ENCODE data around the gene GOLGA2. TPM values are rescaled to one million over a fixed set of nuclear protein-coding genes. Genes with fewer than 3 reads are reported as not detected.

The GOLGA2 gene
- total RNA-seq, 2 experiments from 2014 or later, result 72.6 to 72.7 TPM

DNA sequence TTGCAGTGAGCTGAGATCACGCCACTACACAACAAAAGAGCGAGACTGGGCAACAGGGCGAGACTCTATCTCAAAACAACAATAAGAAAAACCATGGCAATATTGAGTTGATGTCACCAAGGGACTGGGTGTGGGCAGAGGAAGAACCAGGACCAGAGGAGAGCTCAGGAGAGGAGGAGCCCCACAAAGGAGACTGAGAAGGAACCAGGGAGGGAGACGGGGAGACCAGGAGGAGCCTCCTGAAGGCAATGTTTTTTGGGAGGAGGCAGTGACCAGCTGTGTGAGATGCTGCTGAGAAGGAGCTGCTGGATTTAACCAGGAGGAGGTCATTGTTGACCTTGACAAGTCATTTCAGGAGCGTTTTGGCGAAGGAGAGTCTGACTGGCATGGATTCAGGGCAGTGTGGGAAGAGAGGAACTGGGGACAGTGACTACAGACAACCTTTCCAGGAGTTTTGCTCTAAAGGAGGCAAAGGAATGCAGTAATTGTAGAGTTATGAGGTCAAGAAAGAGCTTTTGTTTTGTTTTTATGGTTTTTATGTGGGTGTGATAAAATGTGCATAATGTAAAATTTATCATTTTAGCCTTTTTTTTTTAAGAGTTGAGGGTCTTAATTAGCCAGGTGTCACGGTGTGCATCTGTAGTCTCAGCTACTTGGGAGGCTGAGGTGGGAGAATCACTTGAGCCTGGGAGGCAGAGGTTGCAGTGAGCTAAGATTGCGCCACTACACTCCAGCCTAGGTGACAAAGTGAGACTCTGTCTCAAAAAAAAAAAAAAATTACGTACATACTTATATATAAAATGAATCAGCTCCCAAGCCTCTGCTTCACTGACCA is 28.5 kb upstream of the GOLGA2 start:
- Mint-ChIP-seq H3K4me1 (no peaks in the 10 kb centered on the region), H3K4me3 (no peak overlapping the region), H3K9me3 (no peaks in the 10 kb centered on the region), H3K36me3 (peaks cover 2% of the 10 kb centered on the region), H3K27ac (no peak overlapping the region), H3K27me3 (no peaks in the 10 kb centered on the region)
- DNase-seq (no peak), ATAC-seq (ENCODE audit: low read depth) (no peak)
- POLR2A ChIA-PET, result interaction anchor here (0.5 kb wide), 1 partner anchor 67 kb away, joined by 3 read pairs; the partner anchor contains the start of gene URM1

DNA sequence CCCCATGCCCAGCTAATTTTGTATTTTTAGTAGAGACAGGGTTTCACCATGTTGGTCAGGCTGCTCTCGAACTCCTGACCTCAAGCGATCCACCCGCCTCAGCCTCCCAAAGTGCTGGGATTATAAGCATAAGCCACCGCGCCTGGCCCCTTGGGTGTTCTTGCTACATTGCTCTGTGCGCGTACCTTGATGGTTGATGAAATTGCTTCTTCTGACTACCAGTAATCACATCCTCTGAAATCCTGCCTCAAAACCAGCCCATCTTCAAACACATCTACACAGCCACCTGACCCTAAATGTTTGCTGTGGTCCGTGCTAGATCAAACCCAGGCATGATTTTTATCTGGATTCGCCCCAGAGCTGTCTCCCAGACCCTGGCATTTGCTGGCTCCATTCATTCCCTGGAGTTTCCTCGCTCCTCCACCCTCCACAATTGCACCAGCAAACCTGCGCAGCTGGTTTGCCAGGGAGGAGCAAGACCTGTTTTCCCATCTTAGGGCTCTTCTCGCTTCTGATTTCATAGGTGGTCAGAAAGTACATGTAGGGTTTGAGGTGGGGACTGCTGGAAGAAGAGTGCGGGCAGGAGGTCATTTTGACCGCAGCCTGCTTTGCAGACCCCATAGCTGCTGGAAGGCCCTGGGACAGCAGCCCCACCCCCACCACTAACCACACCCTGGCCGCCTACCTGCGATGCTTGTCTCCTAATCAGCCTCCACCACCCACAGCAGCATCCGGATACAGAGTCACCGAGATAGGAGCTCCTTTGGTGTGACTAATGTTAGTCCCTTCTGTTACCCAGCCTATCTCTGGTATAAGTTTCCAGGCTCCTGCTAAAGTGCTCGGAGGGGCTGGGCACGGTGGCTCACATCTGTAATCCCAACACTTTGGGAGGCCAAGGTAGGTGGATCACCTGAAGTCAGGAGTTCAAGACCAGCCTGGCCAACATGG is 23.0 kb upstream of the GOLGA2 start:
- DNase-seq (no peak), ATAC-seq (ENCODE audit: low read depth) (no peak)
- Mint-ChIP-seq H3K36me3 (no peaks in the 10 kb centered on the region), H3K27me3 (no peaks in the 10 kb centered on the region), H3K4me3 (no peak overlapping the region), H3K4me1 (peaks cover 4% of the 10 kb centered on the region), H3K27ac (no peak overlapping the region), H3K9me3 (no peaks in the 10 kb centered on the region)
- POLR2A ChIA-PET, result no interaction called here

DNA sequence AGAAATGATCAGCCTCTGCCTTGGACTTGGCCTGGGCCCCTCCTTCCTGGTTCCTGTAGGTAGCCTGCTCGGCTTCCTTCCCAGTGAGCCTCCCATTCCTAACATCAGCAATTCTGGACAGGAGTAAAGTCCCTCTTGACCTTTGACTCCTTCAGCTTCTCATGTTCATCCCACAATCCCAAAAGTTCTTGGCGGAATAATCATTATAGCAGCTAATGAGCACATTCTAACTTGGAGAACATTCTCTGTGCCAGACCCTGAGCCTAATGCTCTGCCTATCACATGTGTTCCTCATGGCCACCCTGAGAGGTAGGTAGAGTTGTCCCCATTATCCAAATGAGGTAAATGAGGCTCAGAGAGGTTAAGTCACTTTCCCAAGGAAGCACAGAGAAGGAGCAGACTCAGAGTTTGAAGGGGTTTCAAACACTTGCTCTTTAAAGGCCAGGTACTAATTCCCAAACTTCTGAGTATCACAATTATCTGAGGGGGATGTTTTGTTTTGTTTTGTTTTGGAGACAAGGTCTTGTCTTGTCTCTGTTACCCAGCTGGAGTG is 21.5 kb upstream of the GOLGA2 start:
- H3K4me3 Mint-ChIP-seq, result no peak overlapping the region
- no peaks in the 10 kb centered on the region for H3K27me3 Mint-ChIP-seq
- H3K36me3 Mint-ChIP-seq, result no peaks in the 10 kb centered on the region
- peaks cover 4% of the 10 kb centered on the region for H3K4me1 Mint-ChIP-seq
- DNase-seq (no peak), ATAC-seq (ENCODE audit: low read depth) (no peak)
- POLR2A ChIA-PET, result no interaction called here
- no peaks in the 10 kb centered on the region for H3K9me3 Mint-ChIP-seq
- H3K27ac Mint-ChIP-seq, result no peak overlapping the region

DNA sequence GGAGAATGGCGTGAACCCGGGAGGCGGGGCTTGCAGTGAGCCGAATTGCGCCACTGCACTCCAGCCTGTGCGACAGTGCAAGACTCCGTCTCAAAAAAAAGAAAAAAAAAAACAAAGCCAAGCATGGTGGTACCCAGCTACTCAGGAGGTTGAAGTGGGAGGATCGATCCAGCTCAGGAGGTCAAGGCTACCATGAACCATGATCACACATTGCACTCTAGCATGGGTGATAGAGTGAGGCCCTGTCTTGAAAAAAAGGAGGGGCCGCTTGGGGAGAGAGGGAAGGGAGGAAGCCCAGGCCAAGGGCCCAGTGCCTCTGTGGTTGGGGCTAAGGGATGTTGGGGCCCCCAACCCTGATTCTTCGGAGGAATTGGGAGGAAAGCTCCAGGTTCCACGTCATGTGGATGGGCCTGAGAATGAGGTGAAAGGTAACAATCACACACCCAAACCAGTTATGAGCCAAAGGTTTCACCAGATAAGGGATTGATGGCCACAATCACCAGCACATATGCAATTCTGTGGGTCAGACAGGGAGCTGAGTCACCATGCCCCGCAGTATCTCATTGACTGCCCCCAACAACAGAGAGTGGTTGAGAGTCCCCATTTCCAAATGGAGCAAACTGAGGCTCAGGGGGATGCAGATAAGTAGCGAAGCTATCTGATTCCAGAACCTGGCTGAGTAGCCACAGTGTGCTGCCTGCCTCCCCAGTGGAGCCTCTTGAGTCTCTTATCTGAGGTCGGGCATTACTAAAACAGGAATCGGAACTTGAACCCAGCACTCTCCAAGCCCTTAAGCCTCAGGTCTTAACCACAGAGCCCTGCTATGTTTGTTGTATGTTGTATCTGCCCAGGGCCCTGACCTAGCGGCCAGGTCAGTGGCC is 20.8 kb upstream of the GOLGA2 start:
- POLR2A ChIA-PET, result interaction anchor here (0.6 kb wide), 1 partner anchor 82 kb away, joined by 4 read pairs; no protein-coding TSS in a partner anchor
- ATAC-seq (ENCODE audit: low read depth), result no peak
- peaks cover 4% of the 10 kb centered on the region for H3K4me1 Mint-ChIP-seq
- no peaks in the 10 kb centered on the region for H3K27me3 Mint-ChIP-seq
- H3K4me3 Mint-ChIP-seq, result no peak overlapping the region
- H3K9me3 Mint-ChIP-seq, result no peaks in the 10 kb centered on the region
- no peak overlapping the region for H3K27ac Mint-ChIP-seq
- no peaks in the 10 kb centered on the region for H3K36me3 Mint-ChIP-seq
- DNase-seq, result no peak

DNA sequence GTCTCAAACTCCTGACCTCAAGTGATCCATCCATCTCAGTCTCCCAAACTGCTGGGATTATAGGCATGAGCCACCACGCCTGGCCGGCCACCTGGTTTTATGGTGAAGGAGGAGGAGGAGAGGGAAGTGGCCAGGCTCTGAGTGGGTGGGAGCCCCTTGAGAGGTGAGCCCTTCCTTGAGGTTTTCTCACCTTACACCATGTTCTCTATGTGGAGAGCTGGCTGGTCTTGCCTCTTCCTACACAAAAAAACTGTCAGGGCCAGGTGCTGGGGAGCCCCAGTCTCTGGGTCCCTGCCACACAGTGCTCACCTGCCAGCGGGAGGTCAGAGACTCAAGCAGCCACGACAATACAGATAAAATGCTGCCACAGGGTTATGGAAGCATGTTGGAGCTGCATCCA is 18.3 kb upstream of the GOLGA2 start:
- POLR2A ChIA-PET, result no interaction called here

DNA sequence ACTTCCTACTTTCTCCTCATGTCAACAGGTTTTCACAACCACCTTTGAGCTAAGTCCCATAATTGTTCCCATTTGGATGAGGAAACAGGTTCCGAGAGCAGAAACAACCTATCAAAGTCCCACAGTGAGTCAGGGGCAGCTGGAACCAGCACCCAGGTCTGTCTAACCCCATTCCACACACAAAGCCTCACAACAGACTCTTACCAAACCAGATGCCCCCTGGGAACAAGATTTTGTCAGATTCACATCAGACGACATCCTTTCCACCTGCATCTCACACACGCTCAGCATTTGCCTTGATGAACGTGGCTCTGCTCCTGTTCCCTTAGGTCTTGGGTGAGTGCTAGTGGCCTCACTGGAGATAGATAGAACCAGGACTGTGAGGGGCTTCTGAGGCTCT is 17.3 kb upstream of the GOLGA2 start:
- H3K27me3 Mint-ChIP-seq, result no peaks in the 10 kb centered on the region
- peaks cover 4% of the 10 kb centered on the region for H3K36me3 Mint-ChIP-seq
- no peak overlapping the region for H3K27ac Mint-ChIP-seq
- H3K4me1 Mint-ChIP-seq, result peaks cover 4% of the 10 kb centered on the region
- H3K4me3 Mint-ChIP-seq, result no peak overlapping the region
- POLR2A ChIA-PET, result no interaction called here
- H3K9me3 Mint-ChIP-seq, result no peaks in the 10 kb centered on the region
- no peak for DNase-seq
- no peak for ATAC-seq (ENCODE audit: low read depth)

More for the DNA sequence above, 18.3 kb upstream of the GOLGA2 start:
- H3K36me3 Mint-ChIP-seq, result peaks cover under 1% of the 10 kb centered on the region
- H3K4me1 Mint-ChIP-seq, result peaks cover 4% of the 10 kb centered on the region
- no peak overlapping the region for H3K27ac Mint-ChIP-seq
- no peak overlapping the region for H3K4me3 Mint-ChIP-seq
- H3K9me3 Mint-ChIP-seq, result no peaks in the 10 kb centered on the region
- ATAC-seq (ENCODE audit: low read depth) (no peak), DNase-seq (no peak)
- no peaks in the 10 kb centered on the region for H3K27me3 Mint-ChIP-seq

DNA sequence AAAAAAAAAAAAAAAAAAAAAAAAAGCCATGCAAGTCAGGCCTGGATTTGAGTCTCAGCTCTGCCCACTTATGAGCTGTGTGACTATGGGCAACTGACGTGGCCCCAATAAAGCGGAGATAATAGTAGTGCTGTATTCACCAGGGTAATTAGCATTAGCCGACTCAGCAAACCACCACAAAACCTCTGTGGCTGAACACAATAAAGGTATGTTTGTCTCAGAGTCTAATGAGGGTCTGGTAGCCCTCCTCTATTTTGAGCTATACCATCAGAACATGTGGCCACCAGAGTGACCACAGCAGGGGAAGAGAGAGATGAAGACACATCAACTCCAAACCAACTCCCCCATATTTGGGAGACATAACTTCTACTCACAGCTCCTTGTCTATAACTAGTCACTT is 16.2 kb upstream of the GOLGA2 start:
- ATAC-seq (ENCODE audit: low read depth) (no peak), DNase-seq (no peak)
- Mint-ChIP-seq H3K36me3 (peaks cover 4% of the 10 kb centered on the region), H3K27me3 (no peaks in the 10 kb centered on the region), H3K4me3 (no peak overlapping the region), H3K4me1 (peaks cover 6% of the 10 kb centered on the region), H3K27ac (no peak overlapping the region), H3K9me3 (no peaks in the 10 kb centered on the region)
- POLR2A ChIA-PET, result no interaction called here

DNA sequence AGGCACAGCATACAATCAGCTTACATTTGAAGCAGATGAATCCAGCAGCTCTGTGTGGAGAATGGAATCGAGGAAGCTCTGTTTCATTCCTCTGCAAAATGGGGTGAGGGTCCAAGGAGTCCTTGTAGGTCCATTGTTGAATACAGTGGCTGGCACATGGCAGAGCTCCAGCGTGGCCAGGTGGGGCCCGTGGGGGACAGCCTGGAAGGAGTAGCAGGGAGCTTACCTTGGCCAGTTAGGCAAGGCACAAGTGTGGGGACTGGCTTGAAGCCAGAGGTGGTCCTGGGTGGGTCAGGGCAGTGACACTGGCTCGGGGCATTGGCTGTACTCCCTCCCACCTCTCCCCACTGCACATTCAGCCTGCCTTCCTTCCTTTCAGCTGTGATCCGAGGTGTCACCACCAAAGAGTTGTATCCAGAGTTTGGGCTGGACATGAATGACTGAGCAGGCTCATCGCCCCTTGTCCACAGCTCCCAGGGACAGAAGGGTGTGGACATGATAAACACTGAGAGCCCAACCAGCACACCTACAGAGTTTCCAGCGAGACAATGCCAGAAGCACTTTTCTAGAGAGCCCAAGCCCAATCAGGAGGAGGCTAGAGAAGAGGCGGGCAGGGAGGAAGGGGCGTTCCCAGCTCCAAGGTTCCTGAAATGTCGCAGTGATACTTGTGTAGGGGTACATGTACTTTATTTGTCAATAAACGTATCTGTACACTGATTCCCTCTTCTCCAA is 12.6 kb upstream of the GOLGA2 start:
- DNase-seq (no peak), ATAC-seq (ENCODE audit: low read depth) (no peak)
- H3K27me3 Mint-ChIP-seq, result no peaks in the 10 kb centered on the region
- H3K36me3 Mint-ChIP-seq, result peaks cover 4% of the 10 kb centered on the region
- no peaks in the 10 kb centered on the region for H3K9me3 Mint-ChIP-seq
- H3K4me3 Mint-ChIP-seq, result no peak overlapping the region
- POLR2A ChIA-PET, result interaction anchor here (0.5 to 1.2 kb wide), 3 partner anchors 13 to 646 kb away, joined by 3 read pairs; partner anchors contain the start of genes GOLGA2, SWI5 and URM1
- H3K27ac Mint-ChIP-seq, result no peak overlapping the region
- H3K4me1 Mint-ChIP-seq, result peaks cover 2% of the 10 kb centered on the region

DNA sequence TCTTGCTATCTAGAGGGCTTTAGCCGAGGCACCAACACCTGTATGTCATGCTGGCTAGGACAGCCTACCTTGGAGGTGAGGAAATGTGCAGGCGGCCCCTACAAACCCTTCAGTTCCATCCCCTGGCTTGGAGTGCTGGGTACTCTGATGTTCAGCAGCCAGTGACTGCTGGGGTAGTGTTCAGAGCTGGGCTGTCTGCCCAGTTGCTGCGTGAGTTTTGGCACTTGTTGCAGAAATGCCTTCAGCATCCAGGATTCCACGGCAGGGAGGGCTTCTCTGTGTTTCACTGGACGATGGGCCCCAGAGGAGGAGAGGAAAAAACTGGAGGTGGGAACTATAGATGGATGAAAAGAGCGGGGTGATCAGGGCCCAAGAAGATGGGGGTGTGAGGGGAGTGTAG is 10.6 kb upstream of the GOLGA2 start:
- no peak overlapping the region for H3K4me3 Mint-ChIP-seq
- no peak overlapping the region for H3K27ac Mint-ChIP-seq
- no peak for ATAC-seq (ENCODE audit: low read depth)
- no peak for DNase-seq
- POLR2A ChIA-PET, result interaction anchor here (1.0 kb wide), 1 partner anchor 11 kb away, joined by 3 read pairs; the partner anchor contains the start of genes GOLGA2 and SWI5
- peaks cover 4% of the 10 kb centered on the region for H3K36me3 Mint-ChIP-seq
- no peaks in the 10 kb centered on the region for H3K9me3 Mint-ChIP-seq
- peaks cover 2% of the 10 kb centered on the region for H3K4me1 Mint-ChIP-seq
- no peaks in the 10 kb centered on the region for H3K27me3 Mint-ChIP-seq

DNA sequence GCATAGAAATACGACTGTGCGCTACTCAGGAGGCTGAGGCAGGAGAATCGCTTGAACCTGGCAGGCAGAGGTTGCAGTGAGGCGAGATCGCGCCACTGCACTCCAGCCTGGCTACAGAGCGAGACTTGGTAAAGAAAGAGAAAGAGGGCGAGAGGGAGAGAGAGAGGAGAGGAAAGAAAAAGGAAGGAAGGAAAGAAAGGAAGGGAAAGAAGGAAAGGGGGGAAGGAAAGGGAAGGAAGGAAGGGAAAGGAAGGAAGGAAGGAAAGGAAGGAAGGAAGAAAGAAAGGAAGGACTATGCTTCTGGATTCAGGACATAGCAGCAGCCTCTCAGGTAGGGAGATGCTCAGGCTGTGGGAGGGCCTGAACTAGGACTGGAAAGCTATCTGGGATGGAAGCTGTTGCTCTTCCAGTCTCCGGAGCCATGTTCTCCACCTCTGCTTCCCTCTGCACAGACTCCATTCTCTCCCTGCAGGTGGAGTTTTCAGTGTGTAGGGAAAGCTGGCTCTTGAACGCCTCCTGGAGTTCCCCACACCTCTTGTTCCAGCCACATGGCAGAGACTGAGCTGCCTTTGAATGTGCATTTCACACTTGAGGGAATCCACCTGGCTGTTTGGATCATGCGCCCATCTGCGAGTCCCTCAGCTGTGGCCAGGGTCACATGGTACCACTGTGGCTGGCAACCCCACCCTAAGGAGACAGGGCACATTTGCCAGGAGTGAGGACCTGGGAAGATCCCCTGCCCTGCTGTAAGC is 9.4 kb upstream of the GOLGA2 start:
- DNase-seq (no peak), ATAC-seq (ENCODE audit: low read depth) (no peak)
- no peak overlapping the region for H3K4me3 Mint-ChIP-seq
- POLR2A ChIA-PET, result interaction anchor here (0.7 to 1.1 kb wide), 2 partner anchors 9 to 54 kb away, joined by 4 to 8 read pairs; partner anchors contain the start of genes GOLGA2 and SWI5
- no peaks in the 10 kb centered on the region for H3K27me3 Mint-ChIP-seq
- H3K36me3 Mint-ChIP-seq, result peaks cover 4% of the 10 kb centered on the region
- H3K27ac Mint-ChIP-seq, result no peak overlapping the region
- no peaks in the 10 kb centered on the region for H3K9me3 Mint-ChIP-seq
- H3K4me1 Mint-ChIP-seq, result peaks cover 4% of the 10 kb centered on the region

DNA sequence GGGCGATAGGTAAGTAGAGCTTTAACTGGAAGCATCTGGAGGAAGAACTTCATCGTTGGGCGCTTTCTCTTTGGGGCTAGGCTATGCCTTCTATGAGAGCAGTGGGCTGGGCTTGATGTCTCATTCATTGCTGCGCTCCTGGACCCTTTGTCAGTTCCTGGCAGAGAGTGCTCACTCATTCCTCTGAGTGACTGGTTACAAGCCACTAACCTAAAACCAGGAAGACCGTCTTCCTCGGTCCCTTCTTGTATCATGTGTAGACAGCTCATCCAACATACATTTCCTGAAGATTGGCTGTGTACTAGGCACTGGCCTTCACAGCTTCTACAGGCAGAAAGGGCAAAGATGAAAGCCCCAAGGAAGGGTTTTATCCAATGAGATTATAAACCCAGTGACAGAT is 6.7 kb upstream of the GOLGA2 start:
- Mint-ChIP-seq H3K36me3 (peaks cover 1% of the 10 kb centered on the region), H3K27me3 (no peaks in the 10 kb centered on the region), H3K4me3 (no peak overlapping the region), H3K9me3 (no peaks in the 10 kb centered on the region), H3K4me1 (peaks cover 11% of the 10 kb centered on the region), H3K27ac (no peak overlapping the region)
- POLR2A ChIA-PET, result no interaction called here
- ATAC-seq (ENCODE audit: low read depth) (no peak), DNase-seq (no peak)
